ENCODE results near the gene FTMT.
"Not testable (repeated sequence)": the region's sequence is repeated elsewhere in the genome, so short reads cannot be mapped to it uniquely, and the experiment has no call there.

Gene FTMT

DNA sequence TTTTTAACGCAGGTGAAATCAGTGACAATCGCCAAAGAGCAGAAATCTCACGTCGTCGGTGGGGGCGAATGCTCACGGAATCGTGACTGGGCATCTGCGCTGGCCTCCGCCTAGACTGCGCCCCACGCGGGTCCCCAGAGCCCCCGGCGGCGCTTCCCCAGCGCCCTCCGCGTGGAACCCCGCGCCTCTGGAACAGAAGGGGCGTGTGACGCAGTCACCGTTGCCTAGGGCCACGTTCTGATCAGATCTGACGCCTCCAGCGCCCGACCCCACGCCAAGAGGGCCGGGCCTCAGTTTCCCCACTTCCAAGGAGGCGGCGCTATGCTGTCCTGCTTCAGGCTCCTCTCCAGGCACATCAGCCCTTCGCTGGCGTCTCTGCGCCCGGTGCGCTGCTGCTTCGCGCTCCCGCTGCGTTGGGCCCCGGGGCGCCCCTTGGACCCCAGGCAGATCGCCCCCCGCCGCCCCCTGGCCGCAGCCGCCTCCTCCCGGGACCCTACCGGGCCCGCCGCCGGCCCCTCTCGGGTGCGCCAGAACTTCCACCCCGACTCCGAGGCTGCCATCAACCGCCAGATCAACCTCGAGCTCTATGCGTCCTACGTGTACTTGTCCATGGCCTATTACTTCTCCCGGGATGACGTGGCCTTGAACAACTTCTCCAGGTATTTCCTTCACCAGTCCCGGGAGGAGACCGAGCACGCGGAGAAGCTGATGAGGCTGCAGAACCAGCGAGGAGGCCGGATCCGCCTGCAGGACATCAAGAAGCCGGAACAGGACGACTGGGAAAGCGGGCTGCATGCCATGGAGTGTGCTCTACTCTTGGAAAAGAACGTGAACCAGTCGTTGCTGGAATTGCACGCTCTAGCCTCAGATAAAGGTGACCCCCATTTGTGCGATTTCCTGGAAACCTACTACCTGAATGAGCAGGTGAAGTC, at the start of gene FTMT:
FTMT (plus strand) TSS at position 240 of the 932 bp plus-strand sequence; CDS start at position 322, 82 bp downstream.
- no peak within 1 kb of the TSS for H3K4me3 ChIP-seq (ENCODE audit: low read depth, low read length)
- TF ChIP-seq, protein P1, sequence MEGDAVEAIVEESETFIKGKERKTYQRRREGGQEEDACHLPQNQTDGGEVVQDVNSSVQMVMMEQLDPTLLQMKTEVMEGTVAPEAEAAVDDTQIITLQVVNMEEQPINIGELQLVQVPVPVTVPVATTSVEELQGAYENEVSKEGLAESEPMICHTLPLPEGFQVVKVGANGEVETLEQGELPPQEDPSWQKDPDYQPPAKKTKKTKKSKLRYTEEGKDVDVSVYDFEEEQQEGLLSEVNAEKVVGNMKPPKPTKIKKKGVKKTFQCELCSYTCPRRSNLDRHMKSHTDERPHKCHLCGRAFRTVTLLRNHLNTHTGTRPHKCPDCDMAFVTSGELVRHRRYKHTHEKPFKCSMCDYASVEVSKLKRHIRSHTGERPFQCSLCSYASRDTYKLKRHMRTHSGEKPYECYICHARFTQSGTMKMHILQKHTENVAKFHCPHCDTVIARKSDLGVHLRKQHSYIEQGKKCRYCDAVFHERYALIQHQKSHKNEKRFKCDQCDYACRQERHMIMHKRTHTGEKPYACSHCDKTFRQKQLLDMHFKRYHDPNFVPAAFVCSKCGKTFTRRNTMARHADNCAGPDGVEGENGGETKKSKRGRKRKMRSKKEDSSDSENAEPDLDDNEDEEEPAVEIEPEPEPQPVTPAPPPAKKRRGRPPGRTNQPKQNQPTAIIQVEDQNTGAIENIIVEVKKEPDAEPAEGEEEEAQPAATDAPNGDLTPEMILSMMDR (IDR thresholded peaks at IDR 0.05; ENCODE audit: insufficient read depth, low read depth, low read length, missing control alignments): no peak
- no peak for DNase-seq (ENCODE audit: low read depth)

DNA sequence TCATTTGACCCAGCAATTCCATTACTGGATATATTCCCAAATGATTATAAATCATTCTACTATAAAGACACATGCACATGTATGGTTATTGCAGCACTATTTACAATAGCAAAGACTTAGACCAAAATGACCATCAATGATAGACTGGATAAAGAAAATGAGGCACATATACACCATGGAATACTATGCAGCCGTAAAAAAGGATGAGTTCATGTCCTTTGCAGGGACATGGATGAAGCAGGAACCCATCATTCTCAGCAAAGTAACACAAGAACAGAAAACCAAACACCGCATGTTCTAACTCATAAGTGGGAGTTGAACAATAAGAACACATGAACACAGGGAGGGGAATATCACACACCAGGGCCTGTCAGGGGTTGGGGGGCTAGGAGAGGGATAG, 46.4 kb upstream of the FTMT start:
- DNase-seq (ENCODE audit: low read depth): not testable (repeated sequence)

DNA sequence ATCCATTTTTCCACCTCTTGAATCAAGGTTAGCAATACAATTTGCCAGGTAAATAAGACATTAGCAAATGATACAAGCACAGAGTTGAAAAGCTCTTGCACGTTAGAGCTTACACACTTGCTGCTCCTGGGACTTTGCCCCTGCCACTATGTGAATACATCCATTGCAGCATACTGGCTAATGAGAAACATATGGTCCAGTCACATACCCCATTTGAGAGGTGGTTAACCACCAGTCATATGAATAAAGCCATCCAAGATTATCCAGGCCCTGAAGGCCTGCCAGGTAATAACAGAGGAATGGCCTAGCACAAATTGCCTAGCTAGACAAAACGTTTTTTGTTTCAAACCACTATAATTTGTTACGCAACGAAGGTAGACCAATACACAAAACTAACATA, 45.8 kb upstream of the FTMT start:
- DNase-seq (ENCODE audit: low read depth): no peak
- no peak overlapping the region for H3K4me3 ChIP-seq (ENCODE audit: low read depth, low read length)
- TF ChIP-seq, protein P1 (IDR thresholded peaks at IDR 0.05; ENCODE audit: insufficient read depth, low read depth, low read length, missing control alignments): no peak

More for the DNA sequence above, 46.4 kb upstream of the FTMT start:
- not testable (repeated sequence) for H3K4me3 ChIP-seq (ENCODE audit: low read depth, low read length)

DNA sequence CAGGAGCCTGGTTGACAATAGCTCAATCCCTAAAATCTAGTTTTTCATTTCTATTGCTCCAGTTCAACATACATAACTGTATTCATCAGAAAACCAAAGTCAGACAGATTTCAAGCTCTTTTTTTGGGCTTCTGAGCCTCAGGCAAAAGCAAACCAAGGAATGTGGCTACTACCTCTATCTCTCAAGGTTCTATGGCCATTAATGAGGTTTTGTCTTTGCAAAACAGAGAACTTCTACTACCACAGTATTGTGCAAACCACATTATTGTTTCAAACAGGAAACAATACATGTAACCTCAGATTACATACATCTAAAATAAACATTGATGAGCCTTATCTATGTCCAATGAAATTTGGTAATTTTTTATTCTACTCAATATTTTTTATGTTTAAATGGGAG, 35.5 kb upstream of the FTMT start:
- no peak overlapping the region for H3K4me3 ChIP-seq (ENCODE audit: low read depth, low read length)

DNA sequence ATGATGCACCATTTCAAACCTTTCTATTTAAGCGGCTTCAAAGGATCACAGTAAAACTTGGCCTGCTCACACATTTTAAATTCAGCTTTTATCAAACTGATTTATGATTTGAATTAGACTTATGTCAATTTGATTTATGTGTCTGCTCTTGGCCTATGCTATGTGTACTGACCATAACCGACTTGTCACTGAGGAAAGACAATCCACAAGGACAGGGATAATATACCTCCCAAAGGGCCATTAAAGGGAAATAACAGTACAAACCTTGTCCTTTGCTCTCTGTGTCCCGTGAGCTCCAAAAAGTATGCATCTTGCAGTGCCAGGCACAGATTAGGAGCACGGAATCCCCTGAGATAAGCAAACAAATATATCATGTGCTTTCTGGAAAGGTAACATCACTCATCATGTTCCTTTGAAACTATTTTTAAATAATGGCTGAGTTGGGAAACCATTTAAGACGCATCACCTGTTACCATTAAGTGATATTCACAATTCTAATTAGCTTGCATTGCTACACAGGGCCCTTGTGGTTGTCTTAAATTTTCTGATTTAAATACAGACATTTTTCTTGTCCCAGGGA, 31.9 kb upstream of the FTMT start:
- H3K4me3 ChIP-seq (ENCODE audit: low read depth, low read length): no peak overlapping the region
- TF ChIP-seq, protein P1 (IDR thresholded peaks at IDR 0.05; ENCODE audit: insufficient read depth, low read depth, low read length, missing control alignments): no peak
- DNase-seq (ENCODE audit: low read depth): no peak

More for the DNA sequence above, 35.5 kb upstream of the FTMT start:
- DNase-seq (ENCODE audit: low read depth): no peak
- TF ChIP-seq, protein P1 (IDR thresholded peaks at IDR 0.05; ENCODE audit: insufficient read depth, low read depth, low read length, missing control alignments): no peak

DNA sequence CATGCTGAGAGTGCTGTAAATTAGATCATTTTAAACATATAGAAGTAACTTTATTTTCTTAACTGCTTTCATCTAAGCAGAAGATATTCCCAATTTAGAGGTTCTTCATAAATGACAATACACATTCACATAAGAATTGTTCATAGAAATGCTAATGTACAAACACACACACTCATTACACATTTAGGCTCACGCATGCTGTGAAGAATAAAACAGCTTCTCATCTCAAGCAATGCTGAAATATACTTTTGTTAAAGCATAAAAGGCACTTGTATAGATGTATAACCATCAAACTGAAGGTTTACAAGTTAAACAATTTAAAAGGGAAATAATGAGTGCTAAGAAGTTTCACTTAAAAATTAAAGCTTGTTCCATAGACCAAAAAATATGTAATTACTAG, 18.1 kb upstream of the FTMT start:
- DNase-seq (ENCODE audit: low read depth): no peak
- no peak overlapping the region for H3K4me3 ChIP-seq (ENCODE audit: low read depth, low read length)
- TF ChIP-seq, protein P1 (IDR thresholded peaks at IDR 0.05; ENCODE audit: insufficient read depth, low read depth, low read length, missing control alignments): no peak

DNA sequence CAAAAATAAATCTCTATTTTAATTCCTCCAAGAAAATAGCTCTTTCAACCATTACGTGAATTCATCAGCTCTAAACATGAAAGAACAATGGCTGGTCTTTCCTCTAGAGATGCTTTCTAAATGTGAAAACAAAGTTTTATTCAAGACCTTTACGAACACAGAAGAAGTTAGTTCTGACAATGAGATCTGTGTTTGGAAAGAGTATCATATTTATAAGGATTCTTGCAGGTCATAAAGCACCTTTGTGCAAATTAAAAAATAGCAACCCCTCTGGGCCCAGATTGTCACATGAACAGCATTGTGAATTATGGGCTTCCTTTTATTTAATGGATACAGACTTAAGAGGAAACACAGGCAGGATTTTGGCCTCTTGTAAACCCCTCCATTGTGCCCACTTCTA, 17.7 kb upstream of the FTMT start:
- TF ChIP-seq, protein P1 (IDR thresholded peaks at IDR 0.05; ENCODE audit: insufficient read depth, low read depth, low read length, missing control alignments): no peak
- DNase-seq (ENCODE audit: low read depth): no peak
- H3K4me3 ChIP-seq (ENCODE audit: low read depth, low read length): no peak overlapping the region

Measured in GM12865 (cell line).